Suprapubic skin (tissue), 4 donors: ENCODE measurements around the gene RTL5. TPM values are rescaled to one million over a fixed set of nuclear protein-coding genes. Genes with fewer than 3 reads are reported as not detected.

Source experiments
- DNase-seq, 2 donors: peaks; one replicate each; pipeline ENCODE4 v3.0.0-alpha.2; 2019; ENCODE audit warnings: low spot score in 2 of 2
- H3K27ac ChIP-seq: fragments of 200-600 bp; sonication (generic); one replicate; pipeline ENCODE4 v1.5.1; 2019
- H3K27me3 ChIP-seq: fragments of 200-600 bp; sonication (generic); one replicate; pipeline ENCODE4 v1.5.1; 2019
- H3K36me3 ChIP-seq: fragments of 200-600 bp; sonication (generic); one replicate; pipeline ENCODE4 v1.5.1; 2019
- H3K4me1 ChIP-seq: fragments of 200-600 bp; sonication (generic); one replicate; pipeline ENCODE4 v1.5.1; 2019
- H3K4me3 ChIP-seq: fragments of 200-600 bp; sonication (generic); one replicate; pipeline ENCODE4 v1.5.1; 2019; ENCODE audit warnings: mild to moderate bottlenecking
- H3K9me3 ChIP-seq: fragments of 200-600 bp; sonication (generic); one replicate; pipeline ENCODE4 v1.5.1; 2019
- EP300 ChIP-seq: sonication (generic); formaldehyde crosslinking; IDR thresholded peaks from one replicate; pipeline ENCODE4 v1.6.1; 2017; ENCODE audit warnings: antibody characterized with exemption
- POLR2A ChIP-seq, 2 donors: fragments of 450-650 bp; IDR thresholded peaks; one replicate each; pipeline ENCODE4 v1.6.1; 2017; ENCODE audit warnings: antibody characterized with exemption in 2 of 2, mild to moderate bottlenecking in 2 of 2, moderate library complexity in 2 of 2
- POLR2AphosphoS5 ChIP-seq, 3 donors: sonication (generic); formaldehyde crosslinking; IDR thresholded peaks; one replicate each; pipeline ENCODE4 v1.6.1; 2017; ENCODE audit warnings: antibody characterized with exemption in 3 of 3
- WGBS: methylation state at CpG from one replicate; pipeline ENCODE4 v1.1.5; 2018; 5-methylcytosine and 5-hydroxymethylcytosine counted together
- total RNA-seq, 4 donors: library from RNA; depleted of rRNA; stranded (reverse); fragments of >200 nt; gene quantifications; one replicate each; pipeline ENCODE4 v1.1.0, GENCODE V29; 2016
- TF ChIP-seq, protein P1 (sequence below), 2 donors: fragments of 200-600 bp in 1 of 2; fragments of 450-650 bp in 1 of 2; sonication (generic) in 1 of 2; IDR thresholded peaks; one replicate each; pipeline ENCODE4 v1.5.1; 2016 to 2019; ENCODE audit warnings: antibody characterized with exemption in 2 of 2, mild to moderate bottlenecking in 1 of 2, moderate library complexity in 1 of 2

The RTL5 gene
- total RNA-seq, 4 donors from 2014 or later = 1.2 to 2.4 (median 1.3) TPM

DNA sequence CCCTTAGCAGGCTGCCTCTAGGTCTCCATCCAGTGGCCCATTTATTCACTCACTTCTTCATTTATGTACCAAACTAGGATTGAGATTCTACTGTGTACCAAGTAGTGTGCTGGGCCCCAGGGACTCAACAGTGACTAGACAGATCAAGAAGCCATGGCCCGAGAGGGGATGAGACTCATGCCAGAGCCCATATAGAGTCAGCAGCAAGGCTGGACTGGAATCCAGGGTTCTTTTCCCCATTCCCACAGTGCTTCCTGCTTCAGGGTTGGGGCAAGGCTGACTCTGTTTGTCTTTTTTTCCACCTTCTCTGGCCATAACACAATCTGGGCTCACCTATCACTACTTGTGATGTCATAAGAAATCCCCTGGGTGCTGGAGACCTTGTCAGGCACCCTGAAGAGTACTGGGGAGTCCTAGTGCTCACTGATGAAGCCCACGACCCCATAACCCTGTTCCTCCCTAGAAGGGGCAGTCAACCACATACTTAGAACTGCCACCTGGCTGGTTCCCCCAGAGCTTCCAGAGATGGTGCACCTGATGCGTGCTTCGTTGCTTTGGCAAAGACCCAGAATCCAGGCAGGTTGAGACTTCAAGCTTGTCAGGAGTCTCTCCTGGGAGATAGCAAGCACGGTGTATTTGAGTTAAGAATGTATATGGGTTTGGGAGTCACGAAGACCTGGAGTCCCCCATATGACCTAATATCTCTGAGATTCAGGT, 6.2 kb downstream of the RTL5 start:
- H3K9me3 ChIP-seq = no peaks in the 10 kb centered on the region
- WGBS = 47% methylated on average over 6 of the region's 6 CpGs
- H3K27me3 ChIP-seq = no peaks in the 10 kb centered on the region
- peak overlapping the region; percentile 34 for H3K27ac ChIP-seq
- H3K4me1 ChIP-seq = peaks cover 55% of the 10 kb centered on the region
- H3K4me3 ChIP-seq = no peak overlapping the region
- no peaks in the 10 kb centered on the region for H3K36me3 ChIP-seq
- DNase-seq = no peak
- TF ChIP-seq, protein P1, sequence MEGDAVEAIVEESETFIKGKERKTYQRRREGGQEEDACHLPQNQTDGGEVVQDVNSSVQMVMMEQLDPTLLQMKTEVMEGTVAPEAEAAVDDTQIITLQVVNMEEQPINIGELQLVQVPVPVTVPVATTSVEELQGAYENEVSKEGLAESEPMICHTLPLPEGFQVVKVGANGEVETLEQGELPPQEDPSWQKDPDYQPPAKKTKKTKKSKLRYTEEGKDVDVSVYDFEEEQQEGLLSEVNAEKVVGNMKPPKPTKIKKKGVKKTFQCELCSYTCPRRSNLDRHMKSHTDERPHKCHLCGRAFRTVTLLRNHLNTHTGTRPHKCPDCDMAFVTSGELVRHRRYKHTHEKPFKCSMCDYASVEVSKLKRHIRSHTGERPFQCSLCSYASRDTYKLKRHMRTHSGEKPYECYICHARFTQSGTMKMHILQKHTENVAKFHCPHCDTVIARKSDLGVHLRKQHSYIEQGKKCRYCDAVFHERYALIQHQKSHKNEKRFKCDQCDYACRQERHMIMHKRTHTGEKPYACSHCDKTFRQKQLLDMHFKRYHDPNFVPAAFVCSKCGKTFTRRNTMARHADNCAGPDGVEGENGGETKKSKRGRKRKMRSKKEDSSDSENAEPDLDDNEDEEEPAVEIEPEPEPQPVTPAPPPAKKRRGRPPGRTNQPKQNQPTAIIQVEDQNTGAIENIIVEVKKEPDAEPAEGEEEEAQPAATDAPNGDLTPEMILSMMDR (IDR thresholded peaks at IDR 0.05) = no peak
- TF ChIP-seq POLR2AphosphoS5 (IDR thresholded peaks at IDR 0.05) = no peak
- TF ChIP-seq EP300 = no peak
- TF ChIP-seq POLR2A (IDR thresholded peaks at IDR 0.05) = no peak

DNA sequence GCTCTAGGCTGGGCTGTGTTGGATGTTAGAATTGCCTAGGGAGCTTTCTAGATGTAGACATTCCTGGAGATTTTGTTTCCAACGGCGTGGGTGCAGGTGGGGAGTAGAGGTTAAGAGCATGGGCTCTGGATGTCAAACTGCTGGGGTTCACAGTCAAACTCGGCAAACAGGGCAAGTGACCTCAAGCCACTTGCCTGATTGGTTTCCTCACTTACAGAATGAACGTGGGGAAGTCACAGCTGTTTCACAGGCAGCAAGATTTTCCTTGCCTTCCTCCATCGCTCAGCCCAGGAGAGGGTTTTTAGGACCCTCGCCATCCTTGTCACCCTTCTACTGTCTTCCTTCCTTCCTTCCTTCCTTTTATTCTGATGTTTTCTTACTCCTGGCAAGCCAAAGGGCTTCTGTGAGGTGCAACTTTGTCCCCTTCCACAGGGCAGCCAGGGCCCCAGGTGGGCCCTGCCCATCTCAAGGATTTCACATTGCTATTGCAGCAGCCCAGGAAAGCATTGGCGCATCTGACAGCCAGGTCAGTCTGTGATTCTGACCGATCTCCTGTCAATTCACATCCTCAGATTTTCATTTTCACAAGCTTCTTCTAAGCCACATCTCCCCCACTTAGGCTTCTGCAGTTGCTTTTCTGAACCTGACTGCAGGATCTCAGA, 7.0 kb downstream of the RTL5 start:
- Histone ChIP-seq H3K4me1 (peaks cover 55% of the 10 kb centered on the region), H3K9me3 (no peaks in the 10 kb centered on the region), H3K27me3 (no peaks in the 10 kb centered on the region), H3K27ac (no peak overlapping the region), H3K36me3 (no peaks in the 10 kb centered on the region), H3K4me3 (no peak overlapping the region)
- TF ChIP-seq POLR2AphosphoS5 (IDR thresholded peaks at IDR 0.05) (no peak), EP300 (no peak), POLR2A (IDR thresholded peaks at IDR 0.05) (no peak)
- TF ChIP-seq, protein P1 (IDR thresholded peaks at IDR 0.05) = no peak
- 74% methylated on average over 8 of the region's 8 CpGs for WGBS
- DNase-seq = no peak

DNA sequence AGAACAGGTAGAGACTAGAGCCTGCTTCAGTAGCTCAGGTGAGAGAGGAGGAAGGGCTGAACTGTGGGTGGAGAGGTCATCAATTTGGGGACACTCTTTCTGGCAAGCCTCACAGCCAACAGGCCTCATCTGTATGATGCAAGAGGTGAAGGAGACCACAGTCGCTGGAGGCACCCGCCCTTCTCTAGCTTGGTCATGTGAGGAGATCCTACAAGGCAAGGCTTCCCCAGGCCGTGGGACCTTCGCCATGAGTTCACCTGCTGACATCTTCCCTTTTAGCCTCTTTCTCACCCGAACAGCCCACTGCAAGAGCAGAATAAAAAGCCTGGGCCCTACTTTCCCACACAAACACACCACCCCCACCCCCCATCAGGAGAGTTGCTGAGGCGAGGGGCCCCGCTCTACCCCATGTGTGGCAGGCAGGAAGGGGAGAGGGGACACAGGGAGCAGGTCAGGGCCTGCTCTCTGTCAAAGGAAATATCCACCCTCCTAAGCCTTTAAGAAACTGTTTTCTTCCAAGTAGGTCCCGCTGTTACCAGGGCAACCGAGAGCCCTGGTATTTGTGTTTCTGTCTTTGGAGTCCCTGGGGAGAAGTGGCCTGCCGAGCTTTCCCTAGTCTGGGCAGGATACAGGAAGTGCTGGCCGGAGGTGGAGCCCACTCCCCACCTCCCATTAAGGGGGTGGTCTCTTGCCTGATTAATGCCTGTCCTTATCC, 8.1 kb downstream of the RTL5 start:
- no peak for DNase-seq
- Histone ChIP-seq H3K27me3 (no peaks in the 10 kb centered on the region), H3K27ac (peak overlapping the region; percentile 18), H3K4me3 (no peak overlapping the region), H3K36me3 (no peaks in the 10 kb centered on the region), H3K4me1 (peaks cover 55% of the 10 kb centered on the region), H3K9me3 (no peaks in the 10 kb centered on the region)
- WGBS = 40% methylated on average over 10 of the region's 11 CpGs
- TF ChIP-seq EP300 = no peak

DNA sequence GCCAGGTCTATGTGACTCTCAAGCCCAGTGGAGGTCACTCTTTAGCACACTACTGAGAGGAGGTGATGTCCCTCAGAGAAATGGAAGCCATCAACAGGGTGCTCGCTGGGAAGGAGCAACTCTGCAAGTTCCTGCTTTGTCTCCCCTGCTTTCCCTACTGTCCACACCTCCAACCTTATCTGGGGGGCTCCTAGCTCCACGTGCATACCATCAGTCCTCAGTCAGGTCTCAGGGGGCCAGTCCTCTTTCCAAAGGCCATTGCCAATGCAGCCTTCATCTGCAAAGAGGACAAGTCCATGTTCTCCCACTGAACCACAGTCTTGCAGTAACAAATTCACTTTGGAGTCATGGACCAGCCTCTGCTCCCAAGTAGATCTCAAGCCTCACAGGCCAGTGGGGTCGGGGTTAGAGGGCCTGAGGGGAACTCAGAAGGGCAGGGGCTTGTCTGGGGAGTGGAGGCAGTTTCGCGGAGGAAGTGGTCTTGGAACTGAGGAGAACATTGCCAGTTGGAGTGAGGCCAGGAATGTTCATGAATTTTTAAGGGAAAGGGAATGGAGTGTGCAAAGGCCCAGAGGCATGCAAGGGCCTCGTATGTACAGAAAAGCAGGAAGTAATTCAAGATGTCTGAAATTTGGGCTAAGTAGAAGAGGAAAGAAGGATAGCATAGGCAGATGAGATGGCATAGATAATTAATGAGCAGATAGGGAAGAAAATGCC, 8.9 kb downstream of the RTL5 start:
- Histone ChIP-seq H3K4me1 (peaks cover 55% of the 10 kb centered on the region), H3K4me3 (no peak overlapping the region), H3K27me3 (no peaks in the 10 kb centered on the region), H3K36me3 (no peaks in the 10 kb centered on the region), H3K27ac (peak overlapping the region; percentile 18), H3K9me3 (no peaks in the 10 kb centered on the region)
- 61% methylated on average over 6 of the region's 6 CpGs for WGBS
- DNase-seq = no peak
- TF ChIP-seq POLR2AphosphoS5 (IDR thresholded peaks at IDR 0.05) (no peak), POLR2A (IDR thresholded peaks at IDR 0.05) (no peak), EP300 (no peak)
- TF ChIP-seq, protein P1 (IDR thresholded peaks at IDR 0.05) = no peak

DNA sequence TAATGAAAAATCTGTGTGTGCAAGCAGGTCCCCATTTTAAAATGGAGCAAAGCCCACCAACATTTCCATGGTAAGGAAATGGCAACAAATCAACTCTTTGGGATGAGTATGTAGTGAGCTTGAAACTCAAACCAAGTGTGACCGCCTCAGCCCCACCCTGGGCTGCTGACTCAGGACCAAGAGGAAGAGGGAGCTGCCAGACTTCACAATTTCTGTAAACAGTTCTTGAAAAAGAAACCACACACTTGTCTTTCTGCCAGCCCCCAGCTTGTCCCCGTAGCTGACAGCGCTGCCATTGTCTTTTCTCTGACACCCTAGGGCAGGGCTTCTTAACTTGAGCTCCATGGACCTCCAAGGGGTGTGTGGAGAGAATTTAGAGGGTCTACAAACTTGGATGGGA, 10.3 kb downstream of the RTL5 start:
- Histone ChIP-seq H3K4me1 (peaks cover 47% of the 10 kb centered on the region), H3K4me3 (no peak overlapping the region), H3K27me3 (no peaks in the 10 kb centered on the region), H3K9me3 (no peaks in the 10 kb centered on the region), H3K27ac (peak overlapping the region; percentile 1), H3K36me3 (no peaks in the 10 kb centered on the region)
- TF ChIP-seq POLR2A (IDR thresholded peaks at IDR 0.05) = no peak
- TF ChIP-seq, protein P1 (IDR thresholded peaks at IDR 0.05) = no peak
- TF ChIP-seq POLR2AphosphoS5 (IDR thresholded peaks at IDR 0.05) = no peak
- no peak for TF ChIP-seq EP300
- no peak for DNase-seq
- WGBS = 23% methylated on average over 3 of the region's 3 CpGs
